SW 1271 (cell line): ENCODE results near the gene NES.
A peak's percentile ranks its signal among the peaks of the same experiment; 100 is the strongest.
"Not testable (repeated sequence)": the region's sequence is repeated elsewhere in the genome, so short reads cannot be mapped to it uniquely, and the experiment has no call there.

ENCODE experiments used
- DNase-seq, 2 experiments: peaks; one replicate each; lab custom pipeline; 2025; lab: John Stamatoyannopoulos, UW

The NES gene

DNA sequence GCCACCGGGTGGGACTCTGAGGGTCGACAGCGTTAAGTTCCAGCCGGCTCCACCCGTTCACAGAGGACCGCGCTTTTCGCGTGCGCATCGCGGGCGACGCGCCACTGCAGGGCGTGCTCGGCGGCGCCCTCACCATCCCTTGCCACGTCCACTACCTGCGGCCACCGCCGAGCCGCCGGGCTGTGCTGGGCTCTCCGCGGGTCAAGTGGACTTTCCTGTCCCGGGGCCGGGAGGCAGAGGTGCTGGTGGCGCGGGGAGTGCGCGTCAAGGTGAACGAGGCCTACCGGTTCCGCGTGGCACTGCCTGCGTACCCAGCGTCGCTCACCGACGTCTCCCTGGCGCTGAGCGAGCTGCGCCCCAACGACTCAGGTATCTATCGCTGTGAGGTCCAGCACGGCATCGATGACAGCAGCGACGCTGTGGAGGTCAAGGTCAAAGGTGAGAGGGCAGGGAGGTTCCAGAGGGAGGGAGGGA is 30.4 kb downstream of the NES start:
- DNase-seq: no peak

DNA sequence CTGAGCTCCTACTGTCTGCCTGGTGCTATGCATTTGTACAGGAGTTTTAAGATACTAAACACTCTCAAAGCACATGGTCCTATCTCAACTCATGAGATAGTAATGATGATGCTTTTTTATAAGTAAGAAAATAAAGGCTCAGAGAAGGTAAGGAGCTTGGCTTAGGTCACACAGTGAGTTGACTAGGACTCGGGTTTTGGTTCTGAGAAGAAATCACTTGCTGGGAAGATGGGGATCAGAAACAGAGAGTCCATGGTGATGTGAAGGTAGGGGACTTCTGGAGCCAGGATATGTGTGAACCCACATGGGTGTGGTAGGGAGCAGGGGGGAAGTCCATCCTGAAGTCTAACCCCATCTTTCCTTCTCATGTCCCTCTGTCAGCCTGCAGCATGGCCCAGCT is 31.5 kb downstream of the NES start:
- DNase-seq: no peak

DNA sequence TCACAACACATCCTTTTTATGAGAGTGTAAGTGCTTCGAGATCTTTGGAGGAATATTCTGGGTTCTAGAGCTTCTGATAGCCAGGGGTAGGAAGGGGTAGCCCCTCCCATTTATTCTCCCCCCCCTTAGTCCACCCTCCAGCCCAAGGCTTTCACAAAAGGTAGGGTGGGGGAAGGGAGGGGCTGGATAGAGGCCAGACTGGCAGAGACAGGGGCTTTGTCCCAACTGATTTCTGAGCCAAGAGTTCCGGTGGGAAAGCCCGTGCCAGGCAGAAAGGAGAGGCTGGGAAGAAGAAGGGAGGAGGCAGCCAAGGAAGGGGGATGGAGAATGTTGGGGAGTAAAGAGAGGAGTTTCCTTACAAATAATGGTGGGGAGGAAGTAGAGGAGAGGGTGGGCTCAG is 32.2 kb downstream of the NES start:
- DNase-seq: no peak

DNA sequence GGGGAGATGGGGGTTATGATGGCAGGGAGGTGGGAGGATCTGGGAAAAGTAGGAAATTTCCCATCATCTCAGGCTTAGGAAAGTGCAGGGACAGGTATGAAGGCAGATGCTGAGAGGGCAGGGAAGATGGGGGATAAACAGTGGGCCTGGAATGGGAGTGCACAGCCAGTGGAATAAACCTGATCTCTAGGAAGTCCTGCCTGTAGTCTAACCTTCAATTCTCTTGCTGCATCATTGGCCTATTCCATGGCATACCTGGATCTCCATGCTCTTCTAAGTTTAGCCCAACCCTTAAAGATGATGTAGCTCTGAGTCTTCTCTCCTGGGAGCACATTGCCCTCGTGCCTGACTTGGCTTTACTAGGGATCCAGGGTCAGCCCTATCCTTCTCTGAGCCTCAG is 32.6 kb downstream of the NES start:
- no peak for DNase-seq

DNA sequence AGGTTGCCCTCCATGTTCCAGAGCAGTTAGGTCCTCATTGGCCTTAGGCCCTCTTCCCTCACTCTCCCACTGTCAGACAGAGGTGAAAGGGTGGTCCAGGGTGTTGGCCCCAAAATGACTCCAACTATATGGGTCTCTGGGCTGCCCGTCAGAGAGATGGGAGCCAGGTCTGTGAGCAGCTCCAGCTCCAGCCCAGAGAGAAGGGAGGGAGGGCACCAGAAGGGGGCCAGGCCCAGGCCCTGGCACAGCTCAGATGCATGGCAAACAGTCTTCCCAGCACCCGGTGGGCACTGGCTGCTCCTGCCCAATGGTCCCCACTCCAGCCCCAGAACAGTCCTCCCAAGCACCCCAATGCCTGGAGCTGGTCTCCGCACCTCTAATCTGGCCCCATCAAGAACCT is 33.1 kb downstream of the NES start:
- no peak for DNase-seq

DNA sequence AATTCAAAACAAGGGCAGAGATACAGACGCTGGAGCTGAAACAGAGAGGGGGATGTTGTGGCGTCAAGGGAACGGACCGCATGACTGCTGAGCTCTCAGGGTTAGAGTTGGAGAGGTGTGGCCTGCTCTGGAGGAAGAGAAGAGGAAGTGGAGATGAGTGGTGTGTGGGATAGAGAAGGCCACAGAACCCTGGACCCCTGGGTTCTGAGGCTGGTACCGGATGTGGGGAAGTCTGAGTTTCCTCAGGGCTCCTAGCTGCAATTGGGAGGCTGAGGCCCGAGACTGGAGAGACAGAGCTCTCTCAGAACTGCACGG is 33.5 kb downstream of the NES start:
- no peak for DNase-seq

DNA sequence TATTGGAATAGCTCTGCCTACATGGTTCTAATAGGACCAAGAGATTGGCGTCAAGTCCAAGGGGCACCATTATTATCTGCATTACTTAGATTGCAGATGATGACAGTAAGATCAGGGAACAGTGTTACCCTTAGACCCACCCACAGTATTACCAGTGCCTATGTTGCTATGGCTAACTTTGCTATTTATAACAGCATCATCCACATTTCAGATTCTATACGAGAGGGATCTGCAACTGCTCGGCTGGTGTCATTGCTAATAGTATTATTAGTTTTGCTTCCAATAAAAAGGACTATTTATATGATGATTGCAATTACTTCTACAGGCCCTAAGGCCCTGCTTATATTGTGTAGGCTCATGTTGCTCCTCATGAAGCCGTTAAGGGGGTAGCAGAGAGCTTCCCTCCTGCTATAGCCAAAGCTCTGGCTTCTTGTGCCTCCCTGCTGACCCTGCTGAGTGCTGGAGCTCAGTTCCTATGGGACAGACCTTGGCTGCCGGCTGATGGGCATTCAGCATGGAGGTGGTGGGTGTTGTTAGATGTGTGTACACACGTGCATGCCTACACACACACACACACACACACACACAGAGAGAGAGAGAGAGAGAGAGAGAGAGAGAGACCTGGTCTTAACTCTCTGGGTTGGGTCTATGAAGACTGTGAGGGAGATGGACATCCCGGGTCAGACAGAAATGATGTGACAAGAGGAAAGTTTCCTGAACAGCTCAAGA is 34.0 kb downstream of the NES start:
- DNase-seq: no peak

DNA sequence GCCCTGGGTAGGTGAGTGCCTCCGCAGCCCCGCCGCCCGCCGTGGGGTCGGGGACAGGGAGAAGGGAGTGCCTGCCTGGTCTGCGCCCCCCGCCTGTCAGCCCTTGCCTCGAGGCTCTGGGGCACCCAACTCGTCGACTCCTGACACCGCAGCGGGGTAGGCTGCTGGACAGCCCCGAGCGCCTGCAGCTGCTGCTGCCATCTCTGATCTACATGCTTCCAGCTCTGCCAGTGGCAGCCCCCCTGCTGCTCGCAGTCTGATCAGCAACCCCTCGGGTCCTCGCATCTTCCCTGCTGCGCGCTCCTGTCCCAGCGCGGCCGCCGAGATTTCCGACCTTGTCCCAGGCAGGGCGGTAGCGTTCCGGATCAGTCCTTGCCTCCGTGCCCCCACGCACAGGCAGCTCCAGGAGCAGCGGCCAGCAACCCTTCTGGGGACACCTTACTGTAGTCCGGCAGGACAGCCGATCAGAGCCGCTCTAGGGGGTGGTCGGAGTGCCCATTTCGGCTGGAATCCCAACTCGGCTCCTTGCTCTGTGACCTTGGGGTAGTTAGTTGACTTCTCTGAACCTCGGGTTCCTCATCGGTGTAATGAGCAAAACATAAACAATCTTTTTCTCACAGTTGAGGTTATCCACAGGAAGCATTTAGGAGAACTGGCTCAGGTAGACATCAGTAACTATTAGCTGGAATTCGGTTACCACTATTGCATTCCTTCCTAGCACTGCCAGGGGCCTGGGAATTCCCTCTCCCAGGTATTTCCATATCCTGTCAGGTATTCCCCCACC is 34.8 kb downstream of the NES start:
- no peak for DNase-seq

DNA sequence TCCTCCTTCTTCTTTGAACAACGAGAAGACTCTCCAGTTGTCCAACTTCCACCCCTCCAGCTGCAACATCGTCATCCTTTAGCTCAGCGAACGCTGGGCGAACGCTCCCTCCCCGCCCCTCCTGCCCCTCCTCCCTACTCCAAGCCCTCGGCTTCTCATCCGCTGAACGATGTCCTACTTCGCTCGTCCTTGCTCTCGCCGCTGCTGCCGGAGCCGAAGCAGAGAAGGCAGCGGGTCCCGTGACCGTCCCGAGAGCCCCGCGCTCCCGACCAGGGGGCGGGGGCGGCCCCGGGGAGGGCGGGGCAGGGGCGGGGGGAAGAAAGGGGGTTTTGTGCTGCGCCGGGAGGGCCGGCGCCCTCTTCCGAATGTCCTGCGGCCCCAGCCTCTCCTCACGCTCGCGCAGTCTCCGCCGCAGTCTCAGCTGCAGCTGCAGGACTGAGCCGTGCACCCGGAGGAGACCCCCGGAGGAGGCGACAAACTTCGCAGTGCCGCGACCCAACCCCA is 35.4 kb downstream of the NES start, which contains the start of gene BCAN:
Gene BCAN, plus strand, starts transcription at position 357 of the 504 bp plus-strand sequence. CDS start 3,938 bp downstream, outside the sequence.
- DNase-seq: no peak

DNA sequence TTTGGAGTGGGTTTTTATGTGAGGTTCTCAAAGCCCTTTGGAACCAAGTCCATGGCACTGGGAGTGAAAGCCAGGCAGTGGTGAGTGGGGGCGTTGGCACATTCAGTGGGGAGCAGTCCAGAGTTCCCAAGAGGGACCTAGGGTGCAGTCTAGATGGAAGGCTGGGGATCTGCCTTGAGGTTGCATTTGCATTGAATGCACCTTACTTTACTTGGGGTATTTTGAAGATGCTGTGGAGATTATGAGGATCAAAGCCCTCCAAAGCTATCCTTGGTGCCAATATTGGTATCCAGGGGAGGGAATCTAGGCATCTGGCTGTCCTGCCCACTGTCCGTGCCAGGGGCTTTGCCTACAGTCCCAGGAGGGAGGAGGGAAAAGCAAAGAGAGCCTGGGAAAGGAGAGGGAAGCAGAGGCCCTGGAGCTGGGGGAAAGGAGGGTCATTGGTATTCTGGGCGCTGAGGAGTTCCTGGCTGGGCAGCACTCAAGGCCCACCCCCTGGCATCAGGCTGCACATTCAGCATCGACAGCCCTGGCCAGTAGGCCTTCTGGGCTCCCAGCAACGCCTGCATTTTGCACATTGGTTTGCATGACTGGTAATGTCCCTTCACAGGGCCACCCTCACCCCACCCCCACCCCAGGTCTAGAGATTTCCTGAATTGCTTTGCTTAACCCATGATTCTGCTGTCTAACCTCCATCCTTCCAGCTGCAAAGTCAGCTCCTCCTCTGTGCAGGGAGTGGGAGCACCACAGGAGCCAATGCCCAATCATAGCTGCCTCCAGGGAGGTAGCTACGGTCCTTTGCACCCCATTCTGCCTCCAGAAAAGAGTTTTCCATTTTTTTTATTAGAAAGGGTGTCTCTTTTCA is 36.1 kb downstream of the NES start:
- DNase-seq: peak in 1 of 2 experiments; percentile 19

DNA sequence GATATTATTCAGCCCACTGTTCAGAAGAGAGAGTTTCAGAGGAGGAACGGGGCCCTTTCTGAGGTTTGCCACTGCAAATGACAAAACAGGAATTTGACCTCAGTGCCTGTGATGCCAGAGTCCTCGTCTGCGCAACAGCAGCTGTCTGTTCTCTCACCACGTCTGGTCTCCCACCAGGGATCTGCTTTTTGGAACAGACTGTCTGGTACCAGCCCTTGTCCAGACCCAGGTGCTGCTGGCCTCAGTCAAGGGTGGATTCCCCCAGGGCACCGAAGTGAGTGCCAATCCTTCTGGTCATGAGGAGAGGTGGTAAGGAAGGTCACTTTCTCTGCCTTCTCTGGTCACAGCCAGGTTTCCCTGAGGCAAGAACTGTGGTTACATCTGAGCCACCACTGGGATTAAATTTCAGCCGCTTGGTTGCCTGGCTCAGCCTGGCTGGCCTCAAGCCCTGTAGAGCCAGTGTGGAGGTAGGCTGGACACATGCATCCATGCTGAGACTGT is 37.6 kb downstream of the NES start:
- DNase-seq: peak in 1 of 2 experiments; percentile 46

DNA sequence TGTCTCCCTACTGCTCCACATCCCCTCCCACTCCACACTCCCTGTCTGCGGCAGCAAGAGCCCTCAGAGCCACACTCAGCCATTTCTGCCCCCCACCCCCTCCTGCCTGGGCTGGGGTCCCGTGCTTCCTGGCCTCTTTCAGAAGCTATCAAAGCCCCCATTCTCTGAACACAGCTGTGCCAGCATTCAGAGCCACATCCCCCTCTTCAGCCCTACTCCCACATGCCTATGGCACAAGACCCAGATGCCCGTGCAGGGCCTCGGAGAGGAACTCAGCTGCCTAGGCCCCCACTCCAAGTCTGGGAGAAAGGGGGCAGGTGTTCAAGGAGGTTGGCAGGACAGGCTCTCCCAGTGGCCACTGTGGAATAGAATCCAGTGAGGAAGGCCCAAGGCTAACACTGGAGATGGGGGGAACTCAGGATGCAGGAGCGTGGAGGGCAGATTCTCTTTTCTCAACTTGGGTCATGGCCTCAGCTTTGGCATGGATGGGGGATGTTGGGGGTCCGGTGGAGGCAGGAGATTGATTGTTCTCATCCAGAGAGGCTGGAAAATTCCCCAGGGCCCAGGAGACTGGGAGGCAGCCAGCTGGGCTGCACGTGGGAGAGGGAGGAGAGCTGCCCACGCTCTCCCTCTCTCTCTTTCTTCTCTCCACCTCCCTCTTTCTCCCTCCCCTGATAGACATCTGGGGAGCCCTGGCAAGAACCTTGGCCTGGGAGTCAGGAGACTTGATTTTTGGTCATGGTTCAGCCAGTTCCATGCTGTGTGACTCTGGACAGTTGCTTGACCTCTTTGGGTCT is 38.8 kb downstream of the NES start:
- DNase-seq: no peak

DNA sequence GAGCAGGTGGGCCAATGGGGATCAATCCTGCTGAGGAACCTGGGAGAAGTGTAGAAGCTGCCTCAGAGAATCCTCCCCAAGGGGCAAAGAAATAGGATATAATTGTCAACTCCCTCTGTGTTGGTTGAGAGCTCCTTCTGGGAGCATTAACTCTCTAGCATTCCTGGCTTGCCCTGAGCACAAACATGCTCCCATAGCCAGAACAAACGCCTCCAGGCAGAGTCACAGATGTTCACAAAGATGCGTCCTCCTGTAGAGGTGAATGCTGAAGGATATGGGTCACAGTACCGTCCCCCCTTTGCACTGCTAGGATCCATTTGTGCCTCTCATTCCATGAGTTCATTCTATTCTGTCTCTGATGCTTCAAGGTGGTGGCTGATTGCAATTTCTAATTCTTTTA is 44.9 kb downstream of the NES start:
- DNase-seq: no peak

DNA sequence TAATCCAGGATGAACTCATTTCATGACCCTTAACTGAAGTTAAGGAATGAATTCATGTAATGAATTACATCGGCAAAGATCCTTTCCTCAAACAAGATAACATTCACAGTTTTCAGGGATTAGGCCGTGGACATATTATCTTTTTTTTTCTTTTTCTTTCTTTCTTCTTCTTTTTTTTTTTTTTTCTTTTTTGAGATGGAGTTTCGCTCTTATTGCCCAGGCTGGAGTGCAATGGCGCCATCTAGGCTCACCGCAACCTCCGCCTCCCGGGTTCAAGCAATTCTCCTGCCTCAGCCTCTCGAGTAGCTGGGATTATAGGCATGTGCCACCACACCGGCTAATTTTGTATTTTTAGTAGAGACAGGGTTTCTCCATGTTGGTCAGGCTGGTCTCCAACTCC is 46.1 kb downstream of the NES start:
- not testable (repeated sequence) for DNase-seq

DNA sequence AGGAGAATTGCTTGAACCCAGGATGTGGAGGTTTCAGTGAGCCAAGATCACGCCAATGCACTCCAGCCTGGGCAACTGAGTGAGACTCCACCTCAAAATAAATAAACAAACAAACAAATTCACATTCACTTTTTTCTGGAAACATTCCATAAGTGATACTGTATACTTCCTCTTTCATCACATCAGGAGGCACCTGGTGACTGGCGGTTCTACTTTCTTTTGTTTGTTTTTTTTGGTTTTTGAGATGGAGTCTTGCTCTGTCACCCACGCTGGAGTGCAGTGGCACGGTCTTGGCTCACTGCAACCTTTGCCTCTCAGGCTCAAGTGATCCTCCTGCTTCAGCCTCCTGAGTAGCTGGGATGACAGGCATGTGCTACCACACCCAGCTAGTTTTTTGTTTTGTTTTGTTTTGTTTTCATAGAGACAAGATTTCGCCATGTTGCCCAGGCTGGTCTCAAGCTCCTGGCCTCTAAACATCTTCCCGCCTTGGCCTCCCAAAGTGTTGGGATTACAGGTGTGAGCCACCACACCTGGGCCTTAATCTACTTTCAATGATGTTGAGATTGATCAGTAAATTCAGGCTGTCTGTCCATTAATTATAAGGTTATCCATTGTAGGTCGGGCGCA is 47.3 kb downstream of the NES start:
- no peak for DNase-seq

DNA sequence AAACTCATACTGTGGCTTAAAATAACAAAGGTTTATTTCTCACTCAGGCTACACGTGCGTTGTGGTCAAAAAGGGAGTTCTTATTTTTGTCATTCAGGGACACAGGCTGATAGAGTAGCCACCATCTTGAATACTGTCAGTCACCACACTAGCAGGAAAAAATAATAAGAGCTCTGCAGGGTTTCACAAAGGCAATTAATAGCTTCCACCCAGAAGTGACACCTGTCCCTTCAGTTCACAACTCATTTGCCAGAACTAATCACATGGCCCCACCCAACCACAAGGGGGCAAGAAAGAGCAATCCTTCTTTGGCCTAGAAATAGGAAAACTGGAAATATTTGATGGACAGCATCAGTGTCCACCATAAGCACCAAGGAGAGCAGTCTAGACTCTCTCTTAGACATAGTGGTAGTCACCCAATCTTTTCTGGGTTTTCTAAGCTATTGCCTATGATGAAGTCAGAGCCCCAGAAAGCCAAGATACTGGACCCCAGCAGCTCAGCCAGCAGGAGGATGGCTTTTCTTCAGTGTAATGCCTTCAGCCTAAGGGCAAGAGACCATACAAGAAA is 49.8 kb downstream of the NES start:
- DNase-seq: peak; percentile 10 to 33

DNA sequence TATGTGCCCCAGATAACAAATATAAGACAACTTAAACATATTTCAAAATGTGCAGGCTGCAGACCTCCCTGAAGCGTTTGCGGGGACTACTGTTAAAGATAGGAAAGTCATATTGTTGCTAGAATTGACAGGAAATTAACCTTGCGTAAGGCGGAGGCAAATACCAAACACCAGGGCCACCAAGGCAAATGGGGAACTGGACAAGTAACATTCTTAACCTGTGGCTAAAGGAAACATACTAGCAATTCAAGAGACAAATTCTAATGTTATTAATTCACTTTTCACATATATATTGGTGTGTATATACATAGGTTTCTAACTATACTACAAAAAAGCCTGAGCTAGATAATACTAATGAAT is 51.1 kb downstream of the NES start:
- no peak for DNase-seq

DNA sequence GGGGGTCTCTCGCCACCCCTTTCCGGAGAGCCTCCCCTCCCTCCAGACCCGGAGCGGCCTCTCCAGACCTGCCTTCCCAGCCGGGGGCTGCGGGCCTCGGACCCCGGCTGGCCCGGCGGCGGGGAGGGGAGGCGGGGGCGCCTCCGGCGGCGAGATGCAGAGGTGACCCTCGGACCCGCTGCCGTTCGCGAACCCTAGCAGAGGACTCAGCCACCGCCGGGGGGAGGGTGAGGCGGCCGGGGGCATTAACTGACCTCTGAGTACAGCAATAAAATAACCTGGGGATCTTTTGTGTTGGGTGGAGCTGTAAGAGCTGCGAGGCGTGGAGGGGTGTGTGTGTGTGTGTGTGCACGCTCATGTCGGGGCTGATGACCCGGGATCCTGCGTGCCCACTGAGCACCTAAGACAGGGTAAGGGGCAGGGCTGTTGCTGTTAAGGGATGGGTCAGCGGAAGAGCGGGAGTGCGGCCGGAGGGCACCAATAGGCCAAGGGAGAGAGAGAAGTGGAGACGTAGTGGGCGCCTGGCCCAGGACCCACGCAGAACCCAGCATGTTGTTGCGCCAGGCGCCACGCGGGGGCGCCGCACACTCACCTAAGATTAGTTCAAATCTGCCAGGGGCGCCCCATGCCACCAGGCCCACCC is 51.6 kb downstream of the NES start:
- no peak for DNase-seq

DNA sequence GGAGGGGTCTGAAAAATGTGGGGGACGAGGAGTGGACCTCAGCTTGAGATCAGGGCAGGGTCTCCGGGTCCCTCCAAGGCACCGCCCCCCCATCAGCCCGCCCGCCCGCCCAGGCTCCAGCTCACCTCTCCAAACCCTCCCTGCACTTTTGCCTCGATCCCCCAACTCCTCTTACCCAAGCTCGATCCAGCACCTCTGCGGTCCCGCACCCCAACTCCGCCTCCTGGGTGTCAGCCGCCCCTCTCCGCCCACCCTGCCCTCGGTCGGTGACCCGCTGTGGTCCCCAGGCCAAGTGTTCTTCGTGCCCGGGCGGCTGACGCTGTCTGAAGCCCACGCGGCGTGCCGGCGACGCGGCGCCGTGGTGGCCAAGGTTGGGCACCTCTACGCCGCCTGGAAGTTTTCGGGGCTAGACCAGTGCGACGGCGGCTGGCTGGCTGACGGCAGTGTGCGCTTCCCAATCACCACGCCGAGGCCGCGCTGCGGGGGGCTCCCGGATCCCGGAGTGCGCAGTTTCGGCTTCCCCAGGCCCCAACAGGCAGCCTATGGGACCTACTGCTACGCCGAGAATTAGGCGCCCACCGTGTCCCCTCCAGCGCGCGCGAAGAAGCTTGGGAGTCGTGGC is 52.3 kb downstream of the NES start:
- no peak for DNase-seq
